GM21423 (cell line): Measurements from ENCODE around the gene RGS6.
"Not testable (repeated sequence)": the region's sequence is repeated elsewhere in the genome, so short reads cannot be mapped to it uniquely, and the experiment has no call there.

Experiments used
- ATAC-seq: cut with Tn5 transposase; IDR thresholded peaks from one replicate; pipeline ENCODE4 v1.9.1; 2021; ENCODE audit warnings: mild to moderate bottlenecking, moderate library complexity; ENCODE audit not compliant: unreplicated experiment

RGS6 gene

GRCh38 chr14:72443991-72444441 is 511.8 kb downstream of the RGS6 start:
- ATAC-seq: no peak

- no peak for ATAC-seq
Observed at GRCh38 chr14:72444701-72445100, 512.5 kb downstream of the RGS6 start.

- no peak for ATAC-seq
Observed at GRCh38 chr14:72448212-72448611, 516.0 kb downstream of the RGS6 start.

- no peak for ATAC-seq
Observed at GRCh38 chr14:72450473-72451044, 518.3 kb downstream of the RGS6 start.

- peak; percentile 64 for ATAC-seq
Observed at GRCh38 chr14:72451054-72451972, 519.1 kb downstream of the RGS6 start.

- ATAC-seq: no peak
Observed at GRCh38 chr14:72452774-72453173, 520.5 kb downstream of the RGS6 start.

GRCh38 chr14:72454388-72455160 is 522.3 kb downstream of the RGS6 start:
- ATAC-seq: no peak

GRCh38 chr14:72457641-72458040 is 525.4 kb downstream of the RGS6 start:
- ATAC-seq: no peak

GRCh38 chr14:72462056-72462455 is 529.8 kb downstream of the RGS6 start:
- ATAC-seq: no peak

- ATAC-seq: no peak
Observed at GRCh38 chr14:72463291-72463866, 531.1 kb downstream of the RGS6 start.

- ATAC-seq: no peak
Observed at GRCh38 chr14:72464226-72464625, 532.0 kb downstream of the RGS6 start.

GRCh38 chr14:72466325-72466724 is 534.1 kb downstream of the RGS6 start:
- no peak for ATAC-seq

- no peak for ATAC-seq
Observed at GRCh38 chr14:72471346-72471745, 539.1 kb downstream of the RGS6 start.

GRCh38 chr14:72472845-72473244 is 540.6 kb downstream of the RGS6 start:
- ATAC-seq: no peak

GRCh38 chr14:72476657-72477499 is 544.6 kb downstream of the RGS6 start:
- peak; percentile 73 for ATAC-seq

GRCh38 chr14:72477578-72477977 is 545.3 kb downstream of the RGS6 start:
- not testable (repeated sequence) for ATAC-seq

- ATAC-seq: no peak
Observed at GRCh38 chr14:72478471-72478893, 546.3 kb downstream of the RGS6 start.

- no peak for ATAC-seq
Observed at GRCh38 chr14:72479461-72479931, 547.3 kb downstream of the RGS6 start.

GRCh38 chr14:72480464-72481243 is 548.4 kb downstream of the RGS6 start:
- ATAC-seq: no peak
